PC-9 (cell line): ENCODE data around the gene INPP5F. TPM values are rescaled to one million over a fixed set of nuclear protein-coding genes. Genes with fewer than 3 reads are reported as not detected.

Experiments
- BruUV-seq: library from RNA; stranded (reverse); fragments of 400-500 nt; replicated peaks from 2 replicates; lab custom pipeline; 2021; lab: Mats Ljungman, UMichigan
- CTCF ChIA-PET: fragments of 300-600 bp; sonication (Branson Sonifier 250); formaldehyde crosslinking; loops from one replicate; lab custom pipeline; 2022; ENCODE audit warnings: antibody characterized with exemption; lab: Charles Lee
- POLR2A ChIA-PET: fragments of 300-600 bp; sonication (Branson Sonifier 250); formaldehyde crosslinking; loops from one replicate; lab custom pipeline; 2022; ENCODE audit warnings: antibody characterized with exemption; ENCODE audit not compliant: unreplicated experiment; lab: Charles Lee
- DNase-seq, 2 experiments: peaks; one replicate each; pipeline versions ENCODE4 v3.0.0 to v3.0.0-alpha.2; 2015 to 2022; ENCODE audit warnings: mixed read lengths in 1 of 2
- H2AFZ ChIP-seq: fragments of 200-600 bp; sonication (generic); 2 replicates; pipeline ENCODE4 v1.8.1; 2017; ENCODE audit warnings: antibody characterized with exemption
- H3F3A ChIP-seq: fragments of 200-600 bp; sonication (generic); 2 replicates; pipeline ENCODE4 v1.8.1; 2017; ENCODE audit warnings: antibody characterized with exemption, mild to moderate bottlenecking, low read depth; ENCODE audit not compliant: insufficient read depth
- H3K27ac ChIP-seq: fragments of 200-600 bp; sonication (generic); 2 replicates; pipeline ENCODE4 v1.6.1; 2016; ENCODE audit warnings: mixed run types
- H3K27me3 ChIP-seq: fragments of 200-600 bp; sonication (generic); 2 replicates; pipeline ENCODE4 v1.6.1; 2016; ENCODE audit warnings: low read depth, mixed run types; ENCODE audit not compliant: insufficient read depth
- H3K36me3 ChIP-seq: fragments of 200-600 bp; sonication (generic); 2 replicates; pipeline ENCODE4 v1.6.1; 2016; ENCODE audit warnings: low read depth, mixed run types
- H3K4me1 ChIP-seq: fragments of 200-600 bp; sonication (generic); replicated peaks from 2 replicates; pipeline ENCODE4 v1.6.1; 2016; ENCODE audit warnings: mixed run types; ENCODE audit not compliant: insufficient read depth
- H3K4me2 ChIP-seq: fragments of 200-600 bp; sonication (generic); 2 replicates; pipeline ENCODE4 v1.6.1; 2017; ENCODE audit warnings: mixed run types
- H3K4me3 ChIP-seq: fragments of 200-600 bp; sonication (generic); 2 replicates; pipeline ENCODE4 v1.6.1; 2016; ENCODE audit warnings: mixed run types
- H3K79me2 ChIP-seq: fragments of 200-600 bp; sonication (generic); 2 replicates; pipeline ENCODE4 v1.6.1; 2017; ENCODE audit warnings: low read depth, mixed run types
- H3K9me2 ChIP-seq: fragments of 200-600 bp; sonication (generic); 2 replicates; pipeline ENCODE4 v1.8.1; 2017; ENCODE audit warnings: mild to moderate bottlenecking; ENCODE audit not compliant: insufficient read depth
- H3K9me3 ChIP-seq: fragments of 200-600 bp; sonication (generic); 2 replicates; pipeline ENCODE4 v1.8.1; 2016; ENCODE audit warnings: low read depth; ENCODE audit not compliant: insufficient read depth
- H4K20me1 ChIP-seq: fragments of 200-600 bp; sonication (generic); 2 replicates; pipeline ENCODE4 v1.8.1; 2017; ENCODE audit not compliant: insufficient read depth
- CTCF ChIP-seq: fragments of 200-600 bp; sonication (generic); conservative IDR thresholded peaks from 2 replicates; pipeline ENCODE4 v1.6.1; 2017; ENCODE audit warnings: mixed run types, antibody characterized with exemption, mild to moderate bottlenecking, moderate library complexity
- EZH2 ChIP-seq: fragments of 200-600 bp; sonication (generic); IDR thresholded peaks from 2 replicates; pipeline ENCODE4 v1.8.0; 2017; ENCODE audit warnings: antibody characterized with exemption, low read depth
- intact Hi-C: fragments of 100-400 bp; cut with micrococcal nuclease; formaldehyde crosslinking; loops from one replicate; pipeline ENCODE4 v1.10.0; 2022; ENCODE audit not compliant: unreplicated experiment
- total RNA-seq: library from RNA; stranded (reverse); gene quantifications from 2 replicates; pipeline ENCODE4 v1.2.3, GENCODE V29; 2021

INPP5F gene
- total RNA-seq, 1 experiment from 2014 or later = 11.4 TPM

DNA sequence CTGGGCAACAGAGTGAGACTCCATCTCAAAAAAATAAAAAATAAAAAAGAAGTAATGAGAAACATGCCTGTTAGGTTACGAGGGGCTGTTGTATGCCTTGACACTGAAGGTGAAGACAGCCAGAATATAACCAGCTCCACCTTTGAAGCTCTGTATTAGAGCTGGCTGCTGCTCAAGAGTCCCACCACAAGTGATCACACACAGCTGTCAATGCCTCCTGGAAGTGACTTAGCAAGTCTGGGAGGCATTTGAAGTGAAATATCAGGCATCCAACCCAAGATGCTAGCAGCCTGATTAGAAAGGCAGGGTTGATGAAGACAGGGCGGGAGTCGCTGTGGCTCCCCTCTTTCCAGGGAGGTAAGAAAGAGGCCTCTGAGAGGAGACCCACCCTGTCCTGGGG is 34.1 kb upstream of the INPP5F start:
- H2AFZ ChIP-seq = no peak overlapping the region
- no peak overlapping the region for H3K4me2 ChIP-seq
- peaks cover 20% of the 10 kb centered on the region for H3K4me1 ChIP-seq
- H4K20me1 ChIP-seq = no peaks in the 10 kb centered on the region
- H3K27ac ChIP-seq = no peak overlapping the region
- no peaks in the 10 kb centered on the region for H3K9me2 ChIP-seq
- H3F3A ChIP-seq = peaks cover 18% of the 10 kb centered on the region
- no peaks in the 10 kb centered on the region for H3K9me3 ChIP-seq
- ChIA-PET CTCF (no interaction called here), POLR2A (no interaction called here)
- no peaks in the 10 kb centered on the region for H3K36me3 ChIP-seq
- no peaks in the 10 kb centered on the region for H3K79me2 ChIP-seq
- H3K27me3 ChIP-seq = no peaks in the 10 kb centered on the region
- no peak overlapping the region for H3K4me3 ChIP-seq
- DNase-seq = no peak
- intact Hi-C loops = no loop called here
- no TSS peak for BruUV-seq
- no peak for TF ChIP-seq CTCF
- TF ChIP-seq EZH2 = no peak

DNA sequence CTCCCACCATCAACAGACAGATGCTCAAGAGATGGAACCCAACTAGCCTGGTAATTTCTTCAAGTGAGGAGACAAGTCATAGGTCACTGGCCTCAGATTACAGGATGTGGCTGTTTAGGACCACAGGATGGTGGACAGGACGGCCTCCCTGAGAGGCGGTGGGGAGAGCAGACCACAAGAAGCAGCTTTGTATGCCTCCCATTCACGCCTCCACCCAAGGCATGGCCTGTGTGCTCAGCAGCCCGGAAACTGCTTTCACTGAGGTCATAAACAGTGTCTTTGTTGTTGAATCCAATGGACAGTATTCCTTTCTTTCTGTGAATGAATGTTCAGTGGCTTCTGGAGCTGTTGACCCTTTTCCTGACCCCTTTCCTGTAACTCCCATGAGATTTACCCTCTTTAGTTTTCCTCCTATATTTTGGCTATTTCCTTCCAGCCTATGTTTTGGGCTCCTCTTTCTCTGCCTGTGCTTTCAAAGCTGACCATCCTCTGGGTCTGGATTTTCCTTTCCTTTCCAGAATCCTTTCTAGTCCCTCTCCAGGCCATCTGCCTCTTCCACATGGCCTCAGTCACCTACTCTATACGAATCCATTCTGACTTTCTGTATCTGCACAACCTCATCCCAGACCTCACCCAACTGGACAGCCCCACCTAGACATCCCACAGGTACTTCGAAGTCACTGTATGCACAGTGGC is 32.4 kb upstream of the INPP5F start:
- Histone ChIP-seq H3K4me3 (no peak overlapping the region), H2AFZ (no peak overlapping the region), H3K36me3 (no peaks in the 10 kb centered on the region), H3K27ac (no peak overlapping the region), H3K79me2 (no peaks in the 10 kb centered on the region), H3K4me1 (peaks cover 5% of the 10 kb centered on the region), H3K4me2 (no peak overlapping the region), H3K27me3 (no peaks in the 10 kb centered on the region), H4K20me1 (no peaks in the 10 kb centered on the region), H3K9me3 (no peaks in the 10 kb centered on the region), H3K9me2 (no peaks in the 10 kb centered on the region), H3F3A (peaks cover under 1% of the 10 kb centered on the region; the same call in 1 of the 2 replicates)
- CTCF ChIA-PET = no interaction called here
- intact Hi-C loops = no loop called here
- TF ChIP-seq CTCF (no peak), EZH2 (no peak)
- BruUV-seq = no TSS peak
- POLR2A ChIA-PET = no interaction called here
- DNase-seq = no peak

- no peak overlapping the region for H3K27ac ChIP-seq
- H3K27me3 ChIP-seq = no peaks in the 10 kb centered on the region
- POLR2A ChIA-PET = no interaction called here
- H2AFZ ChIP-seq = no peak overlapping the region
- H3K4me2 ChIP-seq = no peak overlapping the region
- H3K4me1 ChIP-seq = no peaks in the 10 kb centered on the region
- H3K36me3 ChIP-seq = no peaks in the 10 kb centered on the region
- no peaks in the 10 kb centered on the region for H4K20me1 ChIP-seq
- no peaks in the 10 kb centered on the region for H3K79me2 ChIP-seq
- no peak overlapping the region for H3K4me3 ChIP-seq
- H3F3A ChIP-seq = no peaks in the 10 kb centered on the region
- no TSS peak for BruUV-seq
- no peak for DNase-seq
- intact Hi-C loops = no loop called here
- H3K9me2 ChIP-seq = no peaks in the 10 kb centered on the region
- CTCF ChIA-PET = no interaction called here
- TF ChIP-seq CTCF (no peak), EZH2 (no peak)
- no peaks in the 10 kb centered on the region for H3K9me3 ChIP-seq
These were observed 31.2 kb upstream of the INPP5F start for GRCh38 chr10:119694608-119695007.
